Sigmoid colon (tissue), 4 donors: ENCODE data around the gene ELAVL4.

ENCODE experiments used
- EP300 ChIP-seq, 4 donors: sonication (generic); formaldehyde crosslinking; IDR thresholded peaks; one replicate each; pipeline ENCODE4 v1.6.1; 2017; ENCODE audit warnings: antibody characterized with exemption in 4 of 4
- POLR2A ChIP-seq, 2 donors: fragments of 450-650 bp; IDR thresholded peaks; one replicate each; pipeline ENCODE4 v1.6.1; 2016; ENCODE audit warnings: antibody characterized with exemption in 2 of 2, mild to moderate bottlenecking in 2 of 2, moderate library complexity in 2 of 2
- TF ChIP-seq, protein P1 (sequence below), 4 experiments: fragments of 450-650 bp in 3 of 4; fragments of 200-600 bp in 1 of 4; IDR thresholded peaks; one replicate each; pipeline ENCODE4 v1.5.1; 2016 to 2019; ENCODE audit warnings: antibody characterized with exemption in 4 of 4, mild to moderate bottlenecking in 3 of 4, moderate library complexity in 2 of 4

DNA sequence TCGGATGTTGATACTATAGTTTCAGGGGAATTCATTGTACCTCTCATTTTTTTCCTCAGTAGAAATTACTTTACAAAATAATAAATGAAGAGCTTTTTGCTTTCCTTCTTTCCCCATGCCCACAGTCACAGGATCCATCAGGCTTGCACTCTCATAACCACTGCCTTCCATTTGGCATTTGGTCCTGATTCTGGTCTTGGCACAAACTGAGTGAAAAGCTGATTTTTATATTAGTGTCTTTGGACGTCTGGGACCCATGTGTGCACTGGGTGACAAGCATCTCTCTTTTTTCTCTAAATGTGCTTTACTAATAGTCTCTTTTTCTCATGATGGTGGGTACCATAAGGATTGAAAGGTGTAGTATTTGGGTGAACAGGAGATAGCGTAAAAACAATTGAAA is 2.8 kb downstream of the ELAVL4 start:
- TF ChIP-seq EP300 (IDR thresholded peaks at IDR 0.05) (no peak), POLR2A (IDR thresholded peaks at IDR 0.05) (no peak)
- TF ChIP-seq, protein P1, sequence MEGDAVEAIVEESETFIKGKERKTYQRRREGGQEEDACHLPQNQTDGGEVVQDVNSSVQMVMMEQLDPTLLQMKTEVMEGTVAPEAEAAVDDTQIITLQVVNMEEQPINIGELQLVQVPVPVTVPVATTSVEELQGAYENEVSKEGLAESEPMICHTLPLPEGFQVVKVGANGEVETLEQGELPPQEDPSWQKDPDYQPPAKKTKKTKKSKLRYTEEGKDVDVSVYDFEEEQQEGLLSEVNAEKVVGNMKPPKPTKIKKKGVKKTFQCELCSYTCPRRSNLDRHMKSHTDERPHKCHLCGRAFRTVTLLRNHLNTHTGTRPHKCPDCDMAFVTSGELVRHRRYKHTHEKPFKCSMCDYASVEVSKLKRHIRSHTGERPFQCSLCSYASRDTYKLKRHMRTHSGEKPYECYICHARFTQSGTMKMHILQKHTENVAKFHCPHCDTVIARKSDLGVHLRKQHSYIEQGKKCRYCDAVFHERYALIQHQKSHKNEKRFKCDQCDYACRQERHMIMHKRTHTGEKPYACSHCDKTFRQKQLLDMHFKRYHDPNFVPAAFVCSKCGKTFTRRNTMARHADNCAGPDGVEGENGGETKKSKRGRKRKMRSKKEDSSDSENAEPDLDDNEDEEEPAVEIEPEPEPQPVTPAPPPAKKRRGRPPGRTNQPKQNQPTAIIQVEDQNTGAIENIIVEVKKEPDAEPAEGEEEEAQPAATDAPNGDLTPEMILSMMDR (IDR thresholded peaks at IDR 0.05), result no peak
